ENCODE data around the gene RPL6. TPM values are rescaled to one million over a fixed set of nuclear protein-coding genes. Genes with fewer than 3 reads are reported as not detected.

RPL6 gene
- total and polyA plus RNA-seq, 2 experiments from 2014 or later: 320 to 2,038 TPM

DNA sequence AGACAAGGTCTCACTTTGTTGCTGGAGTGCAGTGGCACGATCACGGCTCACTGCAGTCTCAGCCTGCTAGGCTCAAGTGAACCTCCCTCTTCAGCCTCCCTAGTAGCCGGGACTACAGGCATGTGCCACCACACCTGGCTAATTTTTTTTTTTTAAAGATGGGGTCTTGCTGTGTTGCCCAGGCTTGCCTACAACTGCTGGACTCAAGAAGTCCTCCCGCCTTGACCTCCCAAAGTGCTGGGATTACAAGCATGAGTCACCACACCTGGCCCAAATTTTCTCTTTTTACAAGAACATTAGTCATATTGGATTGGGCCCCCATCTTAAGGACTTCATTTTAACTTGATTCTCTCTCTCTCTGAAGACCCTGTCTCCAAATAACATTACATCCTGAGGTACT is 20.2 kb downstream of the RPL6 start:
- TF ChIP-seq, protein P1, sequence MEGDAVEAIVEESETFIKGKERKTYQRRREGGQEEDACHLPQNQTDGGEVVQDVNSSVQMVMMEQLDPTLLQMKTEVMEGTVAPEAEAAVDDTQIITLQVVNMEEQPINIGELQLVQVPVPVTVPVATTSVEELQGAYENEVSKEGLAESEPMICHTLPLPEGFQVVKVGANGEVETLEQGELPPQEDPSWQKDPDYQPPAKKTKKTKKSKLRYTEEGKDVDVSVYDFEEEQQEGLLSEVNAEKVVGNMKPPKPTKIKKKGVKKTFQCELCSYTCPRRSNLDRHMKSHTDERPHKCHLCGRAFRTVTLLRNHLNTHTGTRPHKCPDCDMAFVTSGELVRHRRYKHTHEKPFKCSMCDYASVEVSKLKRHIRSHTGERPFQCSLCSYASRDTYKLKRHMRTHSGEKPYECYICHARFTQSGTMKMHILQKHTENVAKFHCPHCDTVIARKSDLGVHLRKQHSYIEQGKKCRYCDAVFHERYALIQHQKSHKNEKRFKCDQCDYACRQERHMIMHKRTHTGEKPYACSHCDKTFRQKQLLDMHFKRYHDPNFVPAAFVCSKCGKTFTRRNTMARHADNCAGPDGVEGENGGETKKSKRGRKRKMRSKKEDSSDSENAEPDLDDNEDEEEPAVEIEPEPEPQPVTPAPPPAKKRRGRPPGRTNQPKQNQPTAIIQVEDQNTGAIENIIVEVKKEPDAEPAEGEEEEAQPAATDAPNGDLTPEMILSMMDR (IDR thresholded peaks at IDR 0.05; ENCODE audit: low read depth, low read length): no peak
- peaks cover 3% of the 10 kb centered on the region for H3K27me3 ChIP-seq
- DNase-seq (ENCODE audit: low read depth in 1 of 2, low spot score in 1 of 2): no peak

DNA sequence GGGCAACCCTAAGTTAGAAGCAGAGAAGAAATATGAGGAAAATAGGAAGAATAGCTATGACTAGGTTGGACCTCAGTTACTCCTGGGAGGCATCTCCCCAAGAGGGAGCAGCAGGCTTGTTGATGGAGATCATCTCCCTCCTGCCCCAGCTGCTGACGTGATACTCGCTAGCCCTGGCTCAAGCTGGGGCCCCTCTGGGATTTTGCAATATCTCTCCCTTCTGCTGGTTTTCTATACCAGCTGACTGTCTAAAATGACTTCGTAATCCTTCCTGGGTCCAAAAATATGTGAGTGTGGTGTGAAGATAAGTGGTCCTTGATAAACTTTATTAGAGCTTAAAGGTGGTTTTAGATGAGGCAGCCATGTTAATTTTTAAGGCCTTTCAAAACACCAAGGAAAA is 22.7 kb downstream of the RPL6 start:
- TF ChIP-seq, protein P1 (IDR thresholded peaks at IDR 0.05; ENCODE audit: low read depth, low read length): no peak
- Histone ChIP-seq H3K36me3 (no peaks in the 10 kb centered on the region), H3K4me1 (ENCODE audit: low read depth) (no peaks in the 10 kb centered on the region), H3K9me3 (ENCODE audit: low read depth) (no peaks in the 10 kb centered on the region), H3K27me3 (peaks cover 3% of the 10 kb centered on the region), H3K4me3 (no peak overlapping the region), H3K27ac (no peak overlapping the region)
- DNase-seq (ENCODE audit: low read depth in 1 of 2, low spot score in 1 of 2): peak in 1 of 2 donors; percentile 93

More for the DNA sequence above, 20.2 kb downstream of the RPL6 start:
- Histone ChIP-seq H3K4me3 (no peak overlapping the region), H3K4me1 (ENCODE audit: low read depth) (no peaks in the 10 kb centered on the region), H3K27ac (no peak overlapping the region), H3K9me3 (ENCODE audit: low read depth) (no peaks in the 10 kb centered on the region), H3K36me3 (no peaks in the 10 kb centered on the region)

DNA sequence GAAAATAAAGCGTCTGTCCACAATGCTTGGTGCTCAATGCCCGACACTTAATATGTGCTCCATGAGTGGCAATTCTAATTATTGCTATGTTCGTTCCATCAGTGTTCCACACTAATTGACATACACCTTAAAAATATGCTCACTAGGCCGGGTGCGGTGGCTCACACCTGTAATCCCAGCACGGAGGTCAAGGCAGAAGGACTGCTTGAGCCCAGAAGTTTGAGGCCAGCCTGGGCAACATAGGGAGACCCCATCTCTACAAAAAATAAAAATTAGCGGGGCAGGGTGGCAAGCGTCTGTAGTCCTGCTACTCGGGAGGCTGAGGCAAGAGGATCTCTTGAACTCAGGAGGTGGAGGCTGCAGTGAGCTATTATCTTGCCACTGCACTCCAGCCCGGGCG is 26.5 kb downstream of the RPL6 start:
- DNase-seq (ENCODE audit: low read depth in 1 of 2, low spot score in 1 of 2): no peak
- TF ChIP-seq, protein P1 (IDR thresholded peaks at IDR 0.05; ENCODE audit: low read depth, low read length): no peak
- H3K4me1 ChIP-seq (ENCODE audit: low read depth): no peaks in the 10 kb centered on the region
- no peaks in the 10 kb centered on the region for H3K9me3 ChIP-seq (ENCODE audit: low read depth)
- peak overlapping the region; percentile 90 for H3K27ac ChIP-seq
- no peaks in the 10 kb centered on the region for H3K27me3 ChIP-seq
- peak overlapping the region; percentile 83 for H3K4me3 ChIP-seq
- H3K36me3 ChIP-seq: no peaks in the 10 kb centered on the region

DNA sequence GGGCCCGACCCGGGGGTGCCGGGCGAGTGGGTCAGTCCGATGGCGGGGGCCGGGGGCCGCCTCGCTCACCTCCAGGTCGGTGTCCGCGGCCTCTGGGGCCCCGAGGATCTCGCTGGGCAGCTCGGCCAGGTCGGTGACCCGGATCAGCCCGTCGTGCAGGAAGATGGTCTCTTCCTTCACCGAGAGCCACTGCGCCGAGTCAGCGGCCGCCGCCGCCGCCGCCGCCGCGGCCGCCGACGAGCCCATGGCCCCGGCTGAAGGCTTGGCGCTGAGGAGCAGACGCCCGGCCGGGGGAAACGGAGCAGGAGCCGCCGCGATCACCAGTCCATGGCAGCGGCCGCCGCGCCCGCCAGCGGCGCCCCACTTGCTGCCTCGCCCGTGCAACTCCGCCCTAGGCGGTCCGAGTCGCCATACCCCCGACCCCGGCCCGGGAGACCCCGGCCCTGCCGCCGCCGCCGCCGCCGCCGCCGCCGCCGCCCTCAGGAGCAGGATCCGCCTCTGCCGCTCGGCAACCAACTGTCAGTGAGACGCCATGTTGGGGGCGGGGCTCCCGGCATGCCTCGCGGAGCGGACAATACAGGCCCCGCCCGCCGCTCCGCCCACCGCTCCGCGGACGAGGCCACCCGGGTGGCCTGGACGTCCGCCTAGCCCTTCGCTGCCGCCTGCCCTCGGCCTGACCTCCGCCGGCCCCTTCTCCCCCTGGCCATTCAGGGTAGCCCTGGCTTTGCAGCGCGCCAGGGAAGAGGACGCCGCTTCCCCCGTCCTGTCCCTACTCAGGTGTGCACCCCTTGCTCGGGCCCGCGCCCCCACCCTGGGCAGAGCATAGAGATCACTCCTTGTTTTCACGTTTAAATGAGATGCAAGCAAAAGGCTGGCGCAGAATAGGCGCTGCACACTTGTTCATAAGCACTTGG is 27.3 kb downstream of the RPL6 start, which contains the start of gene HECTD4:
TSS of gene HECTD4 (minus strand) at position 549 of the 914 bp plus-strand sequence. CDS start at position 246, 303 bp downstream.
- Histone ChIP-seq H3K9me3 (ENCODE audit: low read depth) (no peaks in the 10 kb centered on the region), H3K27ac (peak within 1 kb of the TSS; percentile 90), H3K36me3 (no peaks in the 10 kb centered on the region), H3K4me3 (peak within 1 kb of the TSS; percentile 83), H3K4me1 (ENCODE audit: low read depth) (no peaks in the 10 kb centered on the region), H3K27me3 (no peaks in the 10 kb centered on the region)
- peak; percentile 90 to 99 for DNase-seq (ENCODE audit: low read depth in 1 of 2, low spot score in 1 of 2)
- TF ChIP-seq, protein P1 (IDR thresholded peaks at IDR 0.05; ENCODE audit: low read depth, low read length): no peak

DNA sequence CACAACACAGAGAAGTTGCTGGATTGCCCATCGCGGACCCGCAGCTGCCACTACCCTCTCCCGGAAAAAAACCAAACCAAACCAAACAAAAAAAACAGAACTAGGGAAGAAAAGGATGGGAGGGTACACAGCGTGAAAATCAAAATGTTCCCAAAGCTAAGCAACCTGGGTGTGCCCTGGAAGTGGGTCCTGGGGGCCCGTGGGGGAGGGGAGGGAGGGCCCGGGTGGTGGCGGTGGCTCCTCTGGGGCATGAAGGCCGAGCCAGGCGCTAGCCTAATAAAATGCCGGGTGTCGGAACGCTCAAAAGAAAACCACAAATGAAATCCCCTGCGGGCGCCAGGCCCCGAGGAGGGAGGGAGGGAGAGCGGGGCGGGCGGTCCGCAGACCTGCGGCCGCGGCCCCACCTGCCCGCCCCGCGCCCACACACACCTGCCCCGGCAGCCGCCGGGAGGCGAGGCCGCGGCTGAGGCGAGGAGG is 28.0 kb downstream of the RPL6 start:
- Histone ChIP-seq H3K4me1 (ENCODE audit: low read depth) (no peaks in the 10 kb centered on the region), H3K36me3 (no peaks in the 10 kb centered on the region), H3K4me3 (peak overlapping the region; percentile 83), H3K27me3 (no peaks in the 10 kb centered on the region), H3K9me3 (ENCODE audit: low read depth) (no peaks in the 10 kb centered on the region), H3K27ac (peak overlapping the region; percentile 90)
- TF ChIP-seq, protein P1 (IDR thresholded peaks at IDR 0.05; ENCODE audit: low read depth, low read length): no peak
- peak in 1 of 2 donors; percentile 10 for DNase-seq (ENCODE audit: low read depth in 1 of 2, low spot score in 1 of 2)

Data from cardiac muscle cell (in vitro differentiated cells and primary cell).